Smooth muscle cell (in vitro differentiated cells): ENCODE data around the gene COX20. TPM values are rescaled to one million over a fixed set of nuclear protein-coding genes. Genes with fewer than 3 reads are reported as not detected.

ENCODE experiments used
- DNase-seq: peaks from one replicate; lab custom pipeline; 2025; ENCODE audit not compliant: unreplicated experiment; lab: John Stamatoyannopoulos, UW
- H2AFZ ChIP-seq: fragments of 200-600 bp; sonication (generic); 2 replicates; pipeline ENCODE4 v1.6.0; 2016; ENCODE audit warnings: antibody characterized with exemption, low read depth, mild to moderate bottlenecking
- H3F3A ChIP-seq: fragments of 200-600 bp; sonication (generic); 2 replicates; pipeline ENCODE4 v1.6.0; 2017; ENCODE audit warnings: antibody characterized with exemption, low read depth
- H3K27ac ChIP-seq: fragments of 200-600 bp; sonication (generic); 2 replicates; pipeline ENCODE4 v1.5.1; 2016; ENCODE audit warnings: low read depth, mild to moderate bottlenecking
- H3K27me3 ChIP-seq: fragments of 200-600 bp; sonication (generic); 2 replicates; pipeline ENCODE4 v1.6.1; 2016; ENCODE audit warnings: low read depth, mild to moderate bottlenecking
- H3K36me3 ChIP-seq: fragments of 200-600 bp; sonication (generic); 2 replicates; pipeline ENCODE4 v1.5.1; 2016; ENCODE audit warnings: low read depth
- H3K4me1 ChIP-seq: fragments of 200-600 bp; sonication (generic); 2 replicates; pipeline ENCODE4 v1.5.1; 2016; ENCODE audit warnings: low read depth
- H3K4me2 ChIP-seq: fragments of 200-600 bp; sonication (generic); 2 replicates; pipeline ENCODE4 v1.6.0; 2016; ENCODE audit warnings: mild to moderate bottlenecking
- H3K4me3 ChIP-seq: fragments of 200-600 bp; sonication (generic); 2 replicates; pipeline ENCODE4 v1.5.1; 2016; ENCODE audit warnings: mild to moderate bottlenecking
- H3K79me2 ChIP-seq: fragments of 200-600 bp; sonication (generic); 2 replicates; pipeline ENCODE4 v1.6.0; 2016; ENCODE audit warnings: low read depth, mild to moderate bottlenecking
- H3K9ac ChIP-seq: fragments of 200-600 bp; sonication (generic); 2 replicates; pipeline ENCODE4 v1.6.0; 2016; ENCODE audit warnings: low read depth
- H3K9me3 ChIP-seq: fragments of 200-600 bp; sonication (generic); replicated peaks from 2 replicates; pipeline ENCODE4 v1.5.1; 2016; ENCODE audit warnings: low read depth
- H4K20me1 ChIP-seq: fragments of 200-600 bp; sonication (generic); 2 replicates; pipeline ENCODE4 v1.6.0; 2016; ENCODE audit warnings: low read depth
- CTCF ChIP-seq: fragments of 200-600 bp; sonication (generic); IDR thresholded peaks from 2 replicates; pipeline ENCODE4 v1.5.1; 2017; ENCODE audit warnings: borderline replicate concordance, mild to moderate bottlenecking, antibody characterized with exemption; ENCODE audit not compliant: insufficient read depth, poor library complexity, severe bottlenecking
- WGBS: methylation state at CpG from one replicate; pipeline ENCODE4 v1.1.7; 2016; ENCODE audit warnings: low lambda C conversion rate; 5-methylcytosine and 5-hydroxymethylcytosine counted together
- polyA plus RNA-seq: library from polyadenylated mRNA; unstranded; fragments of >200 nt; fragmentation: Nextera tagmentation; extraction: Ambion mirVana; gene quantifications from 2 replicates; pipeline ENCODE4 v1.2.1, GENCODE V29; 2016
- total RNA-seq: library from RNA; depleted of rRNA; stranded (reverse); fragments of >200 nt; gene quantifications from 2 replicates; pipeline ENCODE4 v1.2.3, GENCODE V29; 2014

The COX20 gene
- total and polyA plus RNA-seq, 2 experiments from 2014 or later: 11.1 to 37.2 TPM

GRCh38 chr1:244840219-244840794 lies 4.8 kb downstream of the COX20 start:
- Histone ChIP-seq H4K20me1 (peaks cover 20% of the 10 kb centered on the region), H3F3A (peaks cover 66% of the 10 kb centered on the region), H3K4me1 (peaks cover 14% of the 10 kb centered on the region), H3K27ac (peak overlapping the region; percentile 56), H3K4me3 (no peak overlapping the region), H3K9ac (no peak overlapping the region), H3K27me3 (no peaks in the 10 kb centered on the region), H3K79me2 (peaks cover 80% of the 10 kb centered on the region), H3K9me3 (no peaks in the 10 kb centered on the region), H3K36me3 (peaks cover 20% of the 10 kb centered on the region), H3K4me2 (no peak overlapping the region), H2AFZ (no peak overlapping the region)
- no peak for DNase-seq
- no peak for TF ChIP-seq CTCF
- 94% methylated on average over 5 of the region's 5 CpGs for WGBS

GRCh38 chr1:244841273-244841927 lies 5.9 kb downstream of the COX20 start:
- H3K9ac ChIP-seq: no peak overlapping the region
- 98% methylated on average over 9 of the region's 9 CpGs for WGBS
- H2AFZ ChIP-seq: no peak overlapping the region
- peaks cover 77% of the 10 kb centered on the region for H3K79me2 ChIP-seq
- H3K4me2 ChIP-seq: no peak overlapping the region
- H3K9me3 ChIP-seq: no peaks in the 10 kb centered on the region
- H3K4me3 ChIP-seq: no peak overlapping the region
- H3K27me3 ChIP-seq: no peaks in the 10 kb centered on the region
- H3K27ac ChIP-seq: peak overlapping the region; percentile 56
- H3F3A ChIP-seq: peaks cover 63% of the 10 kb centered on the region
- no peak for TF ChIP-seq CTCF
- H4K20me1 ChIP-seq: peaks cover 20% of the 10 kb centered on the region
- no peak for DNase-seq
- peaks cover 14% of the 10 kb centered on the region for H3K4me1 ChIP-seq
- peaks cover 22% of the 10 kb centered on the region for H3K36me3 ChIP-seq

- no peak overlapping the region for H2AFZ ChIP-seq
- 94% methylated on average over 6 of the region's 6 CpGs for WGBS
- H3K4me2 ChIP-seq: no peak overlapping the region
- no peak for TF ChIP-seq CTCF
- H3K9me3 ChIP-seq: no peaks in the 10 kb centered on the region
- H4K20me1 ChIP-seq: peaks cover 29% of the 10 kb centered on the region
- no peak overlapping the region for H3K4me3 ChIP-seq
- no peaks in the 10 kb centered on the region for H3K4me1 ChIP-seq
- H3K9ac ChIP-seq: no peak overlapping the region
- no peaks in the 10 kb centered on the region for H3K27me3 ChIP-seq
- DNase-seq: no peak
- peaks cover 80% of the 10 kb centered on the region for H3F3A ChIP-seq
- peaks cover 28% of the 10 kb centered on the region for H3K36me3 ChIP-seq
- peaks cover 74% of the 10 kb centered on the region for H3K79me2 ChIP-seq
- H3K27ac ChIP-seq: peak overlapping the region; percentile 56
Observed at GRCh38 chr1:244843148-244843978, 7.9 kb downstream of the COX20 start.
